HepG2 (cell line): ENCODE data around the gene ST3GAL5. TPM values are rescaled to one million over a fixed set of nuclear protein-coding genes. Genes with fewer than 3 reads are reported as not detected.

Source experiments
- ATAC-seq: fragments of 200-7000 bp; cut with Tn5 transposase; 3 replicates; pipeline ENCODE4 v1.9.1; 2020; ENCODE audit warnings: mild to moderate bottlenecking, moderate library complexity
- BruUV-seq: library from RNA; stranded (reverse); fragments of 400-500 nt; replicated peaks from 2 replicates; lab custom pipeline; 2021; lab: Mats Ljungman, UMichigan
- CTCF ChIA-PET: fragments of 300-600 bp; formaldehyde crosslinking; extraction: SDS; loops from one replicate; lab custom pipeline; 2021; ENCODE audit warnings: low total read pairs, inconsistent platforms, low intra/inter-chr PET ratio; lab: Yijun Ruan, JAX
- POLR2A ChIA-PET: fragments of 350-600 bp; sonication (Branson Sonifier 250); formaldehyde crosslinking; loops from one replicate; lab custom pipeline; 2020; ENCODE audit warnings: antibody characterized with exemption, inconsistent platforms; lab: Yijun Ruan, JAX
- DNase-seq: peaks from one replicate; pipeline ENCODE4 v3.0.0-alpha.2; 2015; ENCODE audit warnings: low spot score
- FAIRE-seq: peaks from 3 replicates; lab custom pipeline; 2011; peaks lifted over from hg19 to GRCh38; lab: Jason Lieb, UNC
- H2AFZ ChIP-seq: one replicate; pipeline ENCODE4 v1.6.1; 2011; ENCODE audit warnings: low read length, inconsistent platforms
- H3K27ac ChIP-seq: fragments of 300-600 bp; 3 replicates; pipeline ENCODE4 v1.8.0; 2011; ENCODE audit warnings: mixed run types, mild to moderate bottlenecking, mixed read lengths, low read length, inconsistent platforms; ENCODE audit not compliant: insufficient read depth; ENCODE audit errors: extremely low read length
- H3K27me3 ChIP-seq, 2 experiments: fragments of 200-600 bp in 1 of 2; 2 replicates in 1 of 2; 3 replicates in 1 of 2; pipeline versions ENCODE4 v1.6.0 to v1.8.0; 2011; ENCODE audit warnings: low read length in 2 of 2, mild to moderate bottlenecking in 2 of 2, moderate library complexity in 2 of 2, inconsistent platforms in 1 of 2; ENCODE audit not compliant: insufficient read depth in 2 of 2, control insufficient read depth in 1 of 2
- H3K36me3 ChIP-seq, 2 experiments: fragments of 200-600 bp in 1 of 2; replicated peaks in 1 of 2; 2 replicates in 1 of 2; 3 replicates in 1 of 2; pipeline versions ENCODE4 v1.5.1 to v1.8.0; 2011; ENCODE audit warnings: low read length in 2 of 2, inconsistent platforms in 1 of 2; ENCODE audit not compliant: insufficient read depth in 2 of 2, control insufficient read depth in 1 of 2
- H3K4me1 ChIP-seq: 2 replicates; pipeline ENCODE4 v1.5.1; 2012; ENCODE audit warnings: low read length, inconsistent platforms; ENCODE audit not compliant: insufficient read depth
- H3K4me2 ChIP-seq: 2 replicates; pipeline ENCODE4 v1.6.0; 2011; ENCODE audit warnings: low read depth, low read length, inconsistent platforms
- H3K4me3 ChIP-seq, 3 experiments: fragments of 200-600 bp in 1 of 3; sonication (generic), shearing (Covaris generic) in 1 of 3; replicated peaks in 1 of 3; 2 replicates each; pipeline ENCODE4 v1.5.1; 2011 to 2016; ENCODE audit warnings: low read length in 3 of 3, inconsistent platforms in 2 of 3, low read depth in 2 of 3, mild to moderate bottlenecking in 2 of 3, control low read depth in 1 of 3, mixed read lengths in 1 of 3; ENCODE audit not compliant: insufficient read depth in 1 of 3
- H3K79me2 ChIP-seq: one replicate; pipeline ENCODE4 v1.6.1; 2011; ENCODE audit warnings: low read length, inconsistent platforms; ENCODE audit not compliant: insufficient read depth
- H3K9ac ChIP-seq: 2 replicates; pipeline ENCODE4 v1.6.0; 2011; ENCODE audit warnings: mild to moderate bottlenecking, low read depth, low read length, inconsistent platforms; ENCODE audit not compliant: insufficient read depth
- H3K9me3 ChIP-seq: 2 replicates; pipeline ENCODE4 v1.5.1; 2012; ENCODE audit warnings: mild to moderate bottlenecking, low read length
- H4K20me1 ChIP-seq: 2 replicates; pipeline ENCODE4 v1.6.0; 2011; ENCODE audit warnings: inconsistent platforms, mild to moderate bottlenecking, low read length, moderate library complexity; ENCODE audit not compliant: insufficient read depth
- HCFC1 ChIP-seq: fragments of 150-350 bp; IDR thresholded peaks from 2 replicates; pipeline ENCODE4 v1.6.1; 2014; ENCODE audit warnings: low read depth, low read length
- KLF15 ChIP-seq: sonication (generic); formaldehyde crosslinking; IDR thresholded peaks from 2 replicates; pipeline ENCODE4 v1.8.1; 2023; ENCODE audit warnings: borderline replicate concordance, mild to moderate bottlenecking, inconsistent platforms, missing genetic modification reagents, mixed read lengths
- KMT2B ChIP-seq: IDR thresholded peaks from 2 replicates; pipeline ENCODE4 v1.6.1; 2016; ENCODE audit warnings: missing genetic modification reagents, missing compliant biosample characterization
- NCOR1 ChIP-seq: fragments of 200-600 bp; sonication (generic); IDR thresholded peaks from 2 replicates; pipeline ENCODE4 v1.7.0; 2017; ENCODE audit warnings: antibody characterized with exemption, low read length, borderline replicate concordance
- POLR2AphosphoS2 ChIP-seq: IDR thresholded peaks from 2 replicates; pipeline ENCODE4 v1.6.1; 2011; ENCODE audit warnings: low read depth, low read length, improper control_type of control experiment
- RAD21 ChIP-seq: fragments of 450-650 bp; formaldehyde crosslinking; IDR thresholded peaks from 2 replicates; pipeline ENCODE4 v1.5.0; 2020; ENCODE audit warnings: mild to moderate bottlenecking
- RAD51 ChIP-seq: fragments of 450-650 bp; IDR thresholded peaks from 2 replicates; pipeline ENCODE4 v1.6.1; 2016; ENCODE audit warnings: borderline replicate concordance
- RFX5 ChIP-seq: IDR thresholded peaks from 2 replicates; pipeline ENCODE4 v1.6.1; 2011; ENCODE audit warnings: low read depth, low read length, improper control_type of control experiment
- ZBTB26 ChIP-seq: IDR thresholded peaks from 2 replicates; pipeline ENCODE4 v1.6.1; 2016; ENCODE audit warnings: missing compliant biosample characterization, missing genetic modification reagents, borderline replicate concordance
- ZNF101 ChIP-seq: sonication (generic); formaldehyde crosslinking; IDR thresholded peaks from 2 replicates; pipeline ENCODE4 v1.4.0; 2020; ENCODE audit warnings: mild to moderate bottlenecking, low read depth, missing genetic modification reagents, borderline replicate concordance
- ZNF232 ChIP-seq: sonication (generic); formaldehyde crosslinking; IDR thresholded peaks from 2 replicates; pipeline ENCODE4 v1.4.0; 2020; ENCODE audit warnings: missing genetic modification reagents, borderline replicate concordance
- ZNF441 ChIP-seq: sonication (generic); formaldehyde crosslinking; IDR thresholded peaks from 2 replicates; pipeline ENCODE4 v1.7.0; 2021; ENCODE audit warnings: missing genetic modification reagents, borderline replicate concordance
- ZSCAN30 ChIP-seq: sonication (generic); formaldehyde crosslinking; IDR thresholded peaks from 2 replicates; pipeline ENCODE4 v1.5.0; 2020; ENCODE audit warnings: mild to moderate bottlenecking, missing genetic modification reagents
- WGBS: methylation state at CpG from one replicate; pipeline ENCODE4 v1.1.6; 2017; ENCODE audit warnings: low lambda C conversion rate; 5-methylcytosine and 5-hydroxymethylcytosine counted together
- in situ Hi-C: cut with HindIII; loops from 2 replicates; pipeline ENCODE4 v1.10.0; 2017; ENCODE audit warnings: low pct_unique_long_range_greater_than_20kb; ENCODE audit not compliant: extremely low pct_ligation_motif_present
- intact Hi-C: fragments of 100-400 bp; cut with micrococcal nuclease; formaldehyde crosslinking; loops from one replicate; pipeline ENCODE4 v1.10.0; 2022; ENCODE audit not compliant: unreplicated experiment
- polyA plus RNA-seq, 8 experiments: library from polyadenylated mRNA; depleted of rRNA in 3 of 8; stranded (reverse) in 7 of 8; unstranded in 1 of 8; fragments of >200 nt; fragmentation: Illumina TruSeq in 4 of 8; extraction: Trizol in 4 of 8; gene quantifications; 2 replicates each; pipeline versions ENCODE4 v1.2.1 to v1.2.3, GENCODE V29; 2011 to 2016; ENCODE audit warnings: low read depth in 4 of 8, missing spikeins in 1 of 8, mixed read lengths in 1 of 8; ENCODE audit not compliant: insufficient read depth in 1 of 8
- total RNA-seq, 5 experiments: library from RNA; depleted of rRNA; stranded (reverse); fragments of >200 nt; fragmentation: Illumina TruSeq; extraction: Trizol; gene quantifications; 2 replicates each; pipeline ENCODE4 v1.2.3, GENCODE V29; 2016; ENCODE audit warnings: low read depth in 1 of 5
- TF ChIP-seq, protein P1 (sequence below): sonication (generic); formaldehyde crosslinking; IDR thresholded peaks from 2 replicates; pipeline ENCODE4 v1.4.0; 2020; ENCODE audit warnings: mild to moderate bottlenecking, missing genetic modification reagents
- TF ChIP-seq, protein P2 (sequence below): sonication (generic); formaldehyde crosslinking; IDR thresholded peaks from 2 replicates; pipeline ENCODE4 v1.5.0; 2020; ENCODE audit warnings: missing genetic modification reagents
- TF ChIP-seq, protein P3 (sequence below): sonication (generic); formaldehyde crosslinking; IDR thresholded peaks from 2 replicates; pipeline ENCODE4 v1.8.0; 2022; ENCODE audit warnings: missing genetic modification reagents, mild to moderate bottlenecking, inconsistent platforms, borderline replicate concordance

The ST3GAL5 gene
- total and polyA plus RNA-seq, 2 of the 13 experiments (the other 11 are each of a cell fraction or from before 2014, with no cell fraction given): 1.3 to 2.0 TPM

- in situ Hi-C loops (no loop called here), intact Hi-C loops (no loop called here)
- Histone ChIP-seq H3K4me1 (no peaks in the 10 kb centered on the region; the same call in 1 of the 2 replicates), H3K27ac (no peak overlapping the region), H3K9ac (no peak overlapping the region), H3K36me3 (no peaks in the 10 kb centered on the region), H3K4me2 (peak overlapping the region; percentile 34; the same call in 1 of the 2 replicates), H3K4me3 (no peak overlapping the region; a peak in 1 of 6 replicates), H2AFZ (no peak overlapping the region), H4K20me1 (no peaks in the 10 kb centered on the region), H3K9me3 (no peaks in the 10 kb centered on the region), H3K79me2 (no peaks in the 10 kb centered on the region), H3K27me3 (no peaks in the 10 kb centered on the region; a peak in 1 of 5 replicates)
- WGBS: 34% methylated on average over 10 of the region's 10 CpGs
- DNase-seq (no peak), ATAC-seq (no peak), FAIRE-seq (no peak)
- no TSS peak for BruUV-seq
- ChIA-PET POLR2A (no interaction called here), CTCF (no interaction called here)
- TF ChIP-seq RAD21 (CRISPR knock-in tag) (no peak), ZSCAN30 (no peak), ZBTB26 (CRISPR knock-in tag) (no peak), NCOR1 (no peak), POLR2AphosphoS2 (no peak), ZNF441 (CRISPR knock-in tag) (no peak), KLF15 (CRISPR knock-in tag) (no peak), RFX5 (no peak), ZNF101 (CRISPR knock-in tag) (no peak), KMT2B (no peak), HCFC1 (no peak), ZNF232 (CRISPR knock-in tag) (no peak), RAD51 (no peak)
- TF ChIP-seq, protein P1, sequence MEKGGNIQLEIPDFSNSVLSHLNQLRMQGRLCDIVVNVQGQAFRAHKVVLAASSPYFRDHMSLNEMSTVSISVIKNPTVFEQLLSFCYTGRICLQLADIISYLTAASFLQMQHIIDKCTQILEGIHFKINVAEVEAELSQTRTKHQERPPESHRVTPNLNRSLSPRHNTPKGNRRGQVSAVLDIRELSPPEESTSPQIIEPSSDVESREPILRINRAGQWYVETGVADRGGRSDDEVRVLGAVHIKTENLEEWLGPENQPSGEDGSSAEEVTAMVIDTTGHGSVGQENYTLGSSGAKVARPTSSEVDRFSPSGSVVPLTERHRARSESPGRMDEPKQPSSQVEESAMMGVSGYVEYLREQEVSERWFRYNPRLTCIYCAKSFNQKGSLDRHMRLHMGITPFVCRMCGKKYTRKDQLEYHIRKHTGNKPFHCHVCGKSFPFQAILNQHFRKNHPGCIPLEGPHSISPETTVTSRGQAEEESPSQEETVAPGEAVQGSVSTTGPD: no peak
- TF ChIP-seq, protein P2, sequence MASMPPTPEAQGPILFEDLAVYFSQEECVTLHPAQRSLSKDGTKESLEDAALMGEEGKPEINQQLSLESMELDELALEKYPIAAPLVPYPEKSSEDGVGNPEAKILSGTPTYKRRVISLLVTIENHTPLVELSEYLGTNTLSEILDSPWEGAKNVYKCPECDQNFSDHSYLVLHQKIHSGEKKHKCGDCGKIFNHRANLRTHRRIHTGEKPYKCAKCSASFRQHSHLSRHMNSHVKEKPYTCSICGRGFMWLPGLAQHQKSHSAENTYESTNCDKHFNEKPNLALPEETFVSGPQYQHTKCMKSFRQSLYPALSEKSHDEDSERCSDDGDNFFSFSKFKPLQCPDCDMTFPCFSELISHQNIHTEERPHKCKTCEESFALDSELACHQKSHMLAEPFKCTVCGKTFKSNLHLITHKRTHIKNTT (CRISPR knock-in tag): no peak
- TF ChIP-seq, protein P3, sequence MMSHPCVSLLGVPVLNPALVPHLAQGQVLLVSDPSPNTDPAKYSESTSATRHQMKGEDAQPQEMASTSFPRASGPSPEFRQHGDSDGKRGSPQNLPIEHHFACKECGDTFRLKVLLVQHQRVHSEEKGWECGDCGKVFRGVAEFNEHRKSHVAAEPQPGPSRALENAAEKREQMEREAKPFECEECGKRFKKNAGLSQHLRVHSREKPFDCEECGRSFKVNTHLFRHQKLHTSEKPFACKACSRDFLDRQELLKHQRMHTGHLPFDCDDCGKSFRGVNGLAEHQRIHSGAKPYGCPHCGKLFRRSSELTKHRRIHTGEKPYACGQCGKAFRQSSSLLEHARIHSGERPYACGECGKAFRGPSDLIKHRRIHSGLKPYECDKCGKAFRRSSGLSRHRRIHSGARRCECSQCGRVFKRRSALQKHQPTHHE (CRISPR knock-in tag): no peak
These were observed 35.2 kb downstream of the ST3GAL5 start for GRCh38 chr2:85853499-85854165.
